ENCODE data around the gene CTNNB1. TPM values are rescaled to one million over a fixed set of nuclear protein-coding genes. Genes with fewer than 3 reads are reported as not detected.

CTNNB1 gene
- total and polyA plus RNA-seq, 4 donors, result 63.3 to 265 (median 151) TPM

- H3K27me3 ChIP-seq (ENCODE audit: control insufficient read depth in 4 of 4, insufficient read depth in 4 of 4, low read length in 3 of 4), result peaks cover 0 to 2% (median 0%) of the 10 kb centered on the region in 4 donors
- no peak for DNase-seq (ENCODE audit: low spot score)
- no peak overlapping the region for H3K9ac ChIP-seq (ENCODE audit: low read depth in 1 of 2, low read length in 2 of 2)
- H3K36me3 ChIP-seq (ENCODE audit: control insufficient read depth in 4 of 4, insufficient read depth in 3 of 4, low read depth in 1 of 4, low read length in 3 of 4), result no peaks in the 10 kb centered on the region
- no peaks in the 10 kb centered on the region for H3K4me1 ChIP-seq (ENCODE audit: control insufficient read depth in 4 of 4, insufficient read depth in 4 of 4, low read length in 3 of 4)
- H3K27ac ChIP-seq (ENCODE audit: low read depth in 1 of 2, low read length in 2 of 2), result no peak overlapping the region
- H3K4me3 ChIP-seq (ENCODE audit: low read depth in 1 of 3, low read length in 3 of 3), result no peak overlapping the region
- WGBS, result 62% methylated on average over 2 of the region's 2 CpGs
- H3K9me3 ChIP-seq (ENCODE audit: control insufficient read depth in 4 of 4, low read length in 3 of 4), result no peaks in the 10 kb centered on the region
- no peak for TF ChIP-seq JUND (IDR thresholded peaks at IDR 0.05)
- no peak for TF ChIP-seq EGR1 (IDR thresholded peaks at IDR 0.05; ENCODE audit: low read depth in 2 of 2)
- TF ChIP-seq TAF1 (conservative IDR thresholded peaks at IDR 0.05), result no peak
- no peak for TF ChIP-seq CTCF (IDR thresholded peaks at IDR 0.05; ENCODE audit: low read depth, low read length, missing input control)
- no peak for TF ChIP-seq SP1 (IDR thresholded peaks at IDR 0.05)
- no peak for TF ChIP-seq HNF4A (conservative IDR thresholded peaks at IDR 0.05)
- no peak for TF ChIP-seq FOXA1 (IDR thresholded peaks at IDR 0.05)
- no peak for TF ChIP-seq GABPA (IDR thresholded peaks at IDR 0.05 in 1 of 2, conservative IDR thresholded peaks at IDR 0.05 in 1 of 2)
- no peak for TF ChIP-seq ZBTB33 (IDR thresholded peaks at IDR 0.05)
- TF ChIP-seq RAD21 (IDR thresholded peaks at IDR 0.05), result no peak
- no peak for TF ChIP-seq YY1 (IDR thresholded peaks at IDR 0.05)
- no peak for TF ChIP-seq MAX (IDR thresholded peaks at IDR 0.05)
- no peak for TF ChIP-seq ATF3 (IDR thresholded peaks at IDR 0.05)
- TF ChIP-seq REST (IDR thresholded peaks at IDR 0.05), result no peak
- no peak for TF ChIP-seq HNF4G (IDR thresholded peaks at IDR 0.05)
- TF ChIP-seq RXRA (IDR thresholded peaks at IDR 0.05), result no peak
- no peak for TF ChIP-seq NR2F2 (IDR thresholded peaks at IDR 0.05)
- no peak for TF ChIP-seq FOXA2 (IDR thresholded peaks at IDR 0.05)
Measured at GRCh38 chr3:41164777-41165176, 34.5 kb upstream of the CTNNB1 start.
